NCI-H146 treated with DMSO at 0.1 percent for 48 hours (cell line): ENCODE measurements around the gene SYPL1.
A peak's percentile ranks its signal among the peaks of the same experiment; 100 is the strongest.

Source experiments
- DNase-seq: peaks from one replicate; lab custom pipeline; 2025; ENCODE audit not compliant: unreplicated experiment; lab: John Stamatoyannopoulos, UW

The SYPL1 gene

GRCh38 chr7:106122713-106123112 lies 10.6 kb upstream of the SYPL1 start:
- no peak for DNase-seq

DNA sequence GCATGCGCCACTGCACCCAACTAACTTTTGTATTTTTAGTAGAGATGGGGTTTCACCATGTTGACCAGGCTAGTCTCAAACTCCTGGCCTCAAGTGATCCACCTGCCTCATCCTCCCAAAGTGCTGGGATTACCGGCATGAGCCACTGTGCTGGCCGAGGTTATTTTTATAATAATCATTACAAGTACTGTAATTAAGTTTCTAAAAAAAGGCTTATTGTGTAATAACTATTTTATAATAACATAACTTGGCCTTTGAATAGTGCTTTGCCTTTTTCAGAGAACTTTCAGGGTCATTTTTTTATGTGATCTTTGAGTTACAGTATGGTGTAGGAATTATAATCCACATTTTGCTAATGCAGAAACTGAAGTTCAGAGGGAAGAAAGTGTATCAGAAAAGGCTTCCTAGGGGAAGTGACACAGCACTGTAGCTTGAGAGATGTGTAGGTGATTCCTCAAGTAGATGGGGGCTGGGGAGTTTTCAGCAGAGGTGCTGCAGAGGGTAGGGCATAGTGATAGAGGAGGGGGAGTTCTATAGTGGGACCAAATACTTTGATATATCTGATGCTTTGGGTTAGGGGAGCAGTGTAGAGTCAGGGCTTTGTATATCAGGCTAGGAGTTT lies 9.2 kb upstream of the SYPL1 start:
- no peak for DNase-seq

GRCh38 chr7:106120500-106120899 lies 8.4 kb upstream of the SYPL1 start:
- no peak for DNase-seq

DNA sequence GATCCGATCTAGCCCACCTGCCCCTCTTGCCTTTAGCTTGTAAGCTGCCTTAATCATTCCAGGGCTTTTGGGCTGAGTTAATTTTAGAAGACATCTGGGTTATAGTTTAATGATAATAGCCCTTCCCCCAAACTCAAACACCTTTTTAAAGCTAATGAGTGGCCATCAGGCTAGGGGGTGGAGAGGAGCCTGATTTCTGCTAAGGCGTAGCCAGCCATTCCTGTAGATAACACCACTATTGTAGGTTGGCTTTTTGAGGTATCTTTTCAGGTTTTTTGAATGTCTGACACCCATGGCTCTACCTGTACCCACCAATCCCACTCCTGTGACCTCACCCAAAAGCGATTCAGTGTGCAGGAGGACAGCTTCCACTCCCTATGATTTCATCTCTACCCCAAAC lies 7.6 kb upstream of the SYPL1 start:
- DNase-seq: no peak

GRCh38 chr7:106117786-106118544 lies 5.9 kb upstream of the SYPL1 start:
- DNase-seq: no peak

- DNase-seq: no peak
These were observed 4.1 kb upstream of the SYPL1 start for GRCh38 chr7:106116161-106116704.

- no peak for DNase-seq
These were observed 2.7 kb upstream of the SYPL1 start for GRCh38 chr7:106114716-106115383.

- DNase-seq: no peak
These were observed 885 bp upstream of the SYPL1 start for GRCh38 chr7:106112972-106113421.

DNA sequence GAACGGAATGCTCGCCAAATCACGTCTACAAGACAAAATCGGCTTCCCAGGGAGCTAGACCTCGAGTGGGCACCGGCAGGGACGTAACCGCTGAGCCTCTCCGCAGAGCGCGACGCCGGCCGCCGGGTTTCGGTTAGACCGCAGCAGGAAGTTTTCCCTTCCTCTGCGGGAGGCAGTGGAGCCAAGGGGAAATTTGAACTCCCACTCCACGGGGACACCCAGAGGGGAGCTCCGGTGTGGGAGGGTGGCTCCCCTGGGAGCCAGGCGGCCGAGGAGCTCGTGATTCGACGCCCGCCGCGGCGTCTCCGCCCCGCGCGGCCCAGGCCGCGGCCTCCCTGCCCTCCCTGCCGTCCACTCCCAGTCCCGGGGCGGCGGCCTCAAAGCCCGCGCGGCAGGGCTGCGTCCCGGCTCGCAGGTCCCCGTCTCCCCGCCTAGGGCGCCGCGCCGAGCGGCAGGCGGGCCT lies 426 bp downstream of the SYPL1 start:
- peak; percentile 72 for DNase-seq

DNA sequence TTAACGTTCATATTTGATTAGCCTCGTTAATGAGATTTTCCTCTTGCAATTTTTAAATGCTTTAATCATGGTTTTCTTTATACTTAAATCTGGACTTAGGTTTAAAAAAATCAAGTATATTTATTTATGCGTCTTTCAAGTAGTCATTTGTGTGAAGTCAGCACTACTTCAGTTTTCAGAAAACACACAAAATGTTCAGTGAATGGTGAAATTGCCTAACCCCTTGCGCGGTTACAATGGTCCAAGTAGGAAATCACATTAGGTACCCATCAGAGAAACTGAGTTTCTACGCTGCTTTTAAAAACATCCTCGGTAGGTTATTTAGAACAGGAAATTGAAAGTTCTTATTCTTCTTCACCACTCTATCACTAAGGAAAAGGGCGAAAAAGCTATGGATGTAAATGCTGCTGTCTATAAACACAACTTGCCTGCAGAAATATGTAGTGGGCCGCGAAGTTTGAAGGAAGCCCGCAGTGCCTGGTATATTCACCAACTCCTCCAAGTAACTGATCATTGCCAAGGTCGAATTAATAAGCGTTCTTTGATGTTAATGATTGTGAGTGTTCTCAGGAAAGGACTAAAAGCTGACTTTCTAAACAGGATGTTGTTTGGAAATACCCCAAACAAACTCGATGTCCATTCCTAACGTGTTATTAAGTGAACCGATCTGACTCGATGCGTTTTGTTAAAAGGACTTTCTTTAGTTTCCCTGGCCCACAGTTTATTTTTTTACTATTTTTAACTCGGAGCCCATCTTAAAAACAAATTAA lies 1.0 kb downstream of the SYPL1 start:
- no peak for DNase-seq

- no peak for DNase-seq
These were observed 1.9 kb downstream of the SYPL1 start for GRCh38 chr7:106110238-106110560.

GRCh38 chr7:106109521-106110237 lies 2.4 kb downstream of the SYPL1 start:
- DNase-seq: no peak

DNA sequence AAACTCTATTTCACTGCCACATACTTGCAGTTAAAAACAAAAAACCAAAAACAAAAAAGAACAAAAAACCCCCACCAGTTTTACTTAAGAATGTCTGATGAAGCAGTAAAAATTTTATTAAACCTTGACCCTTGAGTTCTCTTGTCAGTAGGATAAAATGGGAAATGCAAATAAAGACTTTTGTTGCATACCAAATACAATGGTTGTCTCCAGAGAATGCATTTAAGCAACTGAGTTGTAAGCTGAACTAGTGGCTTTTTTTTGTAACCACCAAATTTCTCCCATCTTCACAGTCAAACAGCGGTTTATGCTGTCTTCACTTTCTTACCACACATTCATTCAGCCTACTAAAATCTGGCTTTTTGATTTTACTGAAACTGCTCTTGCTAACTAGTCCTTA lies 3.1 kb downstream of the SYPL1 start:
- no peak for DNase-seq

GRCh38 chr7:106104721-106105260 lies 7.3 kb downstream of the SYPL1 start:
- DNase-seq: no peak

- no peak for DNase-seq
These were observed 9.6 kb downstream of the SYPL1 start for GRCh38 chr7:106102387-106102966.

GRCh38 chr7:106101726-106102125 lies 10.4 kb downstream of the SYPL1 start:
- no peak for DNase-seq

GRCh38 chr7:106100863-106101629 lies 11.1 kb downstream of the SYPL1 start:
- no peak for DNase-seq

DNA sequence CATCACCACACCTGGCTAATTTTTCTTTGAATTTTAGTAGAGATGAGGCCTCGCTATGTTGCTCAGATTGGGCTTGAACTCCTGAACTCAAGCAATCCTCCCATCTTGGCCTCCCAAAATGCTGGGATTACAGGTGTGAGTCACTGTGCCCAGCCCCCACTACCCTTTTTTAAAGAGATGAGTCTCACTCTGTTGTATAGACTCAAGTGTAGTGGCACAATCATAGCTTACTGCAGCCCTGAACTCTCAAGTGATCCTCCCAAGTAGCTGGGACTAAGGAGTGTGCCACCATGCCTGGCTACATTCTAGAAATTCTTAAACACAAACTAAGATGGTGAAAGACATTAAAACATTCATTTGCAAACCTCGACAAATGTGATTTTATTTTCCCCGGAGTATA lies 12.6 kb downstream of the SYPL1 start:
- DNase-seq: no peak

DNA sequence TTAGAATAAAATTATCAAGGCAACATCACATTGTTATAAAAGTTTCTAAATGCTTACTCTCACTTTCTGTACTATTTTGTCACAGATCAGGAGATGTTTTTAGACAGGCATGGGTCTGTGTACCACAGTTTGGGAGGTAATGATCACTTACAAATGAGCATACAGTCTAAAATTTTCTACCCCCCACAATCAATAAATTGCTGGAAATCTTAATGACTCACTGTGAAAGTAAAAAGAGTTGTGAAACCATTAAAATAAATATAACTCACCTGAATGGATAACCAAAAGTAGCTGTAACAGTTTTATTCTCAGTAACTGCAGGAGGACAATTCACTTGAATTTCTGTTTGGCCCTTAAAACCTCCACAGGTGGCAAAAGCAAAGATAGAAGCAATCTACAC lies 13.2 kb downstream of the SYPL1 start:
- DNase-seq: no peak
